Activated CD8-positive, alpha-beta T cell treated with anti-CD3 and anti-CD28 coated beads, Interleukin-2, amount 10 ng/mL, durations not matched to agents 7 days and 5 days (primary cell): ENCODE data around the gene SLF1. TPM values are rescaled to one million over a fixed set of nuclear protein-coding genes. Genes with fewer than 3 reads are reported as not detected.

Experiments
- ATAC-seq: fragments of 150-1000 bp; cut with Tn5 transposase; one replicate; pipeline ENCODE4 v1.10.0; 2021; ENCODE audit warnings: moderate library complexity
- CTCF ChIA-PET: fragments of 350-600 bp; sonication (Branson Sonifier 250); formaldehyde crosslinking; loops from one replicate; lab custom pipeline; 2021; ENCODE audit warnings: antibody characterized with exemption; lab: Charles Lee
- POLR2A ChIA-PET: fragments of 350-600 bp; sonication (Branson Sonifier 250); formaldehyde crosslinking; loops from one replicate; lab custom pipeline; 2021; ENCODE audit warnings: antibody characterized with exemption; lab: Charles Lee
- DNase-seq: peaks from one replicate; pipeline ENCODE4 v3.0.0-alpha.2; 2020
- H3K27ac Mint-ChIP-seq: one replicate; pipeline ENCODE4 v1.8.0; 2021; ENCODE audit warnings: mild to moderate bottlenecking, mixed read lengths
- H3K27me3 Mint-ChIP-seq: one replicate; pipeline ENCODE4 v1.8.0; 2021; ENCODE audit warnings: low read depth, mixed read lengths
- H3K36me3 Mint-ChIP-seq: one replicate; pipeline ENCODE4 v1.8.0; 2021; ENCODE audit warnings: low read depth, mixed read lengths
- H3K4me1 Mint-ChIP-seq: one replicate; pipeline ENCODE4 v1.8.0; 2021; ENCODE audit warnings: low read depth, mixed read lengths
- H3K4me3 Mint-ChIP-seq: one replicate; pipeline ENCODE4 v1.8.0; 2021; ENCODE audit warnings: mild to moderate bottlenecking, mixed read lengths
- H3K9me3 Mint-ChIP-seq: one replicate; pipeline ENCODE4 v1.8.0; 2022; ENCODE audit warnings: mixed read lengths; ENCODE audit not compliant: insufficient read depth
- total RNA-seq, 2 experiments: library from RNA; stranded (reverse); gene quantifications; one replicate each; pipeline ENCODE4 v1.2.3, GENCODE V29; 2021

Gene SLF1
- total RNA-seq, 2 experiments from 2014 or later = 18.2 to 19.4 TPM

- Mint-ChIP-seq H3K36me3 (no peaks in the 10 kb centered on the region), H3K9me3 (no peaks in the 10 kb centered on the region), H3K4me1 (no peaks in the 10 kb centered on the region), H3K27me3 (peaks cover 18% of the 10 kb centered on the region), H3K27ac (no peak overlapping the region), H3K4me3 (no peak overlapping the region)
- DNase-seq = no peak
- ChIA-PET POLR2A (no interaction called here), CTCF (interaction anchor here (1.3 kb wide), 1 partner anchor 13 kb away, joined by 9 read pairs; no protein-coding TSS in a partner anchor)
- no peak for ATAC-seq
Measured at GRCh38 chr5:94725142-94725541, 106.7 kb downstream of the SLF1 start.

GRCh38 chr5:94731471-94731870 is 113.0 kb downstream of the SLF1 start:
- no peak overlapping the region for H3K4me3 Mint-ChIP-seq
- DNase-seq (no peak), ATAC-seq (no peak)
- no peak overlapping the region for H3K27ac Mint-ChIP-seq
- no peaks in the 10 kb centered on the region for H3K36me3 Mint-ChIP-seq
- CTCF ChIA-PET = no interaction called here
- H3K4me1 Mint-ChIP-seq = peaks cover 5% of the 10 kb centered on the region
- no peaks in the 10 kb centered on the region for H3K27me3 Mint-ChIP-seq
- POLR2A ChIA-PET = no interaction called here
- no peaks in the 10 kb centered on the region for H3K9me3 Mint-ChIP-seq

GRCh38 chr5:94736498-94736897 is 118.0 kb downstream of the SLF1 start:
- POLR2A ChIA-PET = no interaction called here
- CTCF ChIA-PET = interaction anchor here (1.8 to 2.0 kb wide), 2 partner anchors 9 to 216 kb away, joined by 6 to 8 read pairs; no protein-coding TSS in a partner anchor
- no peak for ATAC-seq

GRCh38 chr5:94740286-94740685 is 121.8 kb downstream of the SLF1 start:
- ChIA-PET POLR2A (no interaction called here), CTCF (no interaction called here)
- ATAC-seq (no peak), DNase-seq (no peak)
- Mint-ChIP-seq H3K4me3 (no peak overlapping the region), H3K4me1 (no peaks in the 10 kb centered on the region), H3K27me3 (peaks cover 6% of the 10 kb centered on the region), H3K36me3 (no peaks in the 10 kb centered on the region), H3K27ac (no peak overlapping the region), H3K9me3 (no peaks in the 10 kb centered on the region)

More at GRCh38 chr5:94736498-94736897, 118.0 kb downstream of the SLF1 start:
- DNase-seq = no peak
- H3K4me3 Mint-ChIP-seq = no peak overlapping the region
- peaks cover 6% of the 10 kb centered on the region for H3K27me3 Mint-ChIP-seq
- H3K4me1 Mint-ChIP-seq = no peaks in the 10 kb centered on the region
- H3K36me3 Mint-ChIP-seq = no peaks in the 10 kb centered on the region
- no peak overlapping the region for H3K27ac Mint-ChIP-seq
- H3K9me3 Mint-ChIP-seq = no peaks in the 10 kb centered on the region

- no peaks in the 10 kb centered on the region for H3K36me3 Mint-ChIP-seq
- ChIA-PET POLR2A (no interaction called here), CTCF (interaction anchor here (1.5 to 2.1 kb wide), 3 partner anchors 107 to 218 kb away, joined by 3 to 8 read pairs (median 4); no protein-coding TSS in a partner anchor)
- no peak overlapping the region for H3K4me3 Mint-ChIP-seq
- ATAC-seq = no peak
- no peak for DNase-seq
- peaks cover 6% of the 10 kb centered on the region for H3K27me3 Mint-ChIP-seq
- no peaks in the 10 kb centered on the region for H3K4me1 Mint-ChIP-seq
- no peaks in the 10 kb centered on the region for H3K9me3 Mint-ChIP-seq
- no peak overlapping the region for H3K27ac Mint-ChIP-seq
Measured at GRCh38 chr5:94742852-94743251, 124.4 kb downstream of the SLF1 start.

- ChIA-PET CTCF (interaction anchor here (2.1 kb wide), 1 partner anchor 105 kb away, joined by 8 read pairs; no protein-coding TSS in a partner anchor), POLR2A (no interaction called here)
- Mint-ChIP-seq H3K4me3 (no peak overlapping the region), H3K4me1 (peaks cover 7% of the 10 kb centered on the region), H3K27me3 (peaks cover 3% of the 10 kb centered on the region), H3K36me3 (no peaks in the 10 kb centered on the region), H3K9me3 (no peaks in the 10 kb centered on the region), H3K27ac (no peak overlapping the region)
- ATAC-seq (no peak), DNase-seq (no peak)
Measured at GRCh38 chr5:94744906-94745305, 126.4 kb downstream of the SLF1 start.

GRCh38 chr5:94745786-94746730 is 127.6 kb downstream of the SLF1 start:
- CTCF ChIA-PET = interaction anchor here (1.0 kb wide), 1 partner anchor 9 kb away, joined by 6 read pairs; no protein-coding TSS in a partner anchor
- ATAC-seq = no peak
- H3K36me3 Mint-ChIP-seq = no peaks in the 10 kb centered on the region

GRCh38 chr5:94746731-94747124 is 128.3 kb downstream of the SLF1 start:
- no peaks in the 10 kb centered on the region for H3K27me3 Mint-ChIP-seq
- peaks cover 7% of the 10 kb centered on the region for H3K4me1 Mint-ChIP-seq
- H3K4me3 Mint-ChIP-seq = no peak overlapping the region
- H3K9me3 Mint-ChIP-seq = no peaks in the 10 kb centered on the region
- no peak overlapping the region for H3K27ac Mint-ChIP-seq
- ATAC-seq (no peak), DNase-seq (no peak)
- ChIA-PET POLR2A (no interaction called here), CTCF (interaction anchor here (1.8 kb wide), 1 partner anchor 9 kb away, joined by 8 read pairs; no protein-coding TSS in a partner anchor)
- H3K36me3 Mint-ChIP-seq = no peaks in the 10 kb centered on the region

More at GRCh38 chr5:94745786-94746730, 127.6 kb downstream of the SLF1 start:
- Mint-ChIP-seq H3K27me3 (no peaks in the 10 kb centered on the region), H3K4me1 (peaks cover 7% of the 10 kb centered on the region), H3K4me3 (no peak overlapping the region), H3K9me3 (no peaks in the 10 kb centered on the region), H3K27ac (no peak overlapping the region)
- DNase-seq = no peak
- POLR2A ChIA-PET = no interaction called here

Other genes with a start within 250 kb of the SLF1 start
- 1 to 10 TPM; 1.1 to 2.0 TPM for gene KIAA0825, start 65 bp upstream of the SLF1 start, total RNA-seq